ENCODE results near the gene PXDN. TPM values are rescaled to one million over a fixed set of nuclear protein-coding genes. Genes with fewer than 3 reads are reported as not detected.

Gene PXDN
- total and polyA plus RNA-seq, 2 donors (not counting 1 experiment from before 2014, with no cell fraction given): 0.21 to 1.4 TPM

DNA sequence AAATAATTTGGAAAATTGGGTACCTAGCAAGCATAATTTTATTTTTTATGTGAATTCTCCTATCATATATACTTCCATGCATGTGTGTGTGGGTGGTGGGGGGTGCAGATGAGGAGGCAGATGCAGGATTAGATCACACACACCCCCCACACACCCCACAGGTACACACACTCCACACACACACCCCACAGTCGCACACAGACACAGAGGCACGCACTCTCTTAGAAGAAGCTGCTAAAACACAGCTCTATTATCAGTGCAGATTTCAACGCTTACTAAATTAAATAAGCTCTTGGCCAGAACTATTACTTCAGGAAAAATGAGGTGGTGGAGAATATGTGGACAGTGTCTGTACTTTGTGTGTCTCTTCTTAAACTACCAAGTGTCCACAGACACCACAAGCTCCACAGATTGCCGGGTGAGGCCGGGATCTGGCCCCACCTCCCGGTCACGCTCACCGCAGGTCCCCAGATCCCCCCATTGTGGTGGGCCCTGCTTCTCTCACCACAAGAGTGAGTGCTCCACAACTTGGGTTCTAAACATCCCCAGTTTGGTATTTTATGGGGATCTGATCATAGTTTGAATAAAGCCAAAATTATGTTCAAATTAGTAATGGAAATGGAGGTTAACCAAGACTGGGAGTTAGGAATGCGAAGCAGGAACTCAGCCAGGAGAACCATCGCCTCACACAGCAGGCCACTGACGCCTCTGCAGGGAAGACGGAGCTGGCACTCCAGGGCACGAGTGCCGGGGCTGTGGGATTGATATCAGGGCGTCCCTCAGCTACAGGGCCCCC, 102.1 kb downstream of the PXDN start:
- TF ChIP-seq EZH2 (IDR thresholded peaks at IDR 0.05; ENCODE audit: borderline replicate concordance, insufficient read depth, low read depth, low read length, poor library complexity, severe bottlenecking): no peak
- TF ChIP-seq, protein P1, sequence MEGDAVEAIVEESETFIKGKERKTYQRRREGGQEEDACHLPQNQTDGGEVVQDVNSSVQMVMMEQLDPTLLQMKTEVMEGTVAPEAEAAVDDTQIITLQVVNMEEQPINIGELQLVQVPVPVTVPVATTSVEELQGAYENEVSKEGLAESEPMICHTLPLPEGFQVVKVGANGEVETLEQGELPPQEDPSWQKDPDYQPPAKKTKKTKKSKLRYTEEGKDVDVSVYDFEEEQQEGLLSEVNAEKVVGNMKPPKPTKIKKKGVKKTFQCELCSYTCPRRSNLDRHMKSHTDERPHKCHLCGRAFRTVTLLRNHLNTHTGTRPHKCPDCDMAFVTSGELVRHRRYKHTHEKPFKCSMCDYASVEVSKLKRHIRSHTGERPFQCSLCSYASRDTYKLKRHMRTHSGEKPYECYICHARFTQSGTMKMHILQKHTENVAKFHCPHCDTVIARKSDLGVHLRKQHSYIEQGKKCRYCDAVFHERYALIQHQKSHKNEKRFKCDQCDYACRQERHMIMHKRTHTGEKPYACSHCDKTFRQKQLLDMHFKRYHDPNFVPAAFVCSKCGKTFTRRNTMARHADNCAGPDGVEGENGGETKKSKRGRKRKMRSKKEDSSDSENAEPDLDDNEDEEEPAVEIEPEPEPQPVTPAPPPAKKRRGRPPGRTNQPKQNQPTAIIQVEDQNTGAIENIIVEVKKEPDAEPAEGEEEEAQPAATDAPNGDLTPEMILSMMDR (IDR thresholded peaks at IDR 0.05): no peak
- H3K4me1 Mint-ChIP-seq: no peaks in the 10 kb centered on the region
- H3K4me1 ChIP-seq (ENCODE audit: control insufficient read depth in 2 of 2, insufficient read depth in 2 of 2, low read length in 2 of 2): no peaks in the 10 kb centered on the region
- ATAC-seq (ENCODE audit: low read depth): no peak
- no peak overlapping the region for H3K9ac ChIP-seq (ENCODE audit: low read length)
- CTCF ChIA-PET: no interaction called here
- H3K79me2 ChIP-seq (ENCODE audit: control insufficient read depth, insufficient read depth, low read length): no peaks in the 10 kb centered on the region
- no peak overlapping the region for H3K4me3 Mint-ChIP-seq
- no peak overlapping the region for H3K4me2 ChIP-seq (replicated peaks; ENCODE audit: low read depth, low read length, poor library complexity, severe bottlenecking)
- H3K4me3 ChIP-seq (ENCODE audit: control extremely low read depth in 1 of 5, extremely low read depth in 1 of 5, insufficient read depth in 1 of 5, low read depth in 2 of 5, low read length in 4 of 5): no peak overlapping the region
- WGBS (ENCODE audit: insufficient coverage): 99% methylated on average over 11 of the region's 15 CpGs
- H3K27me3 ChIP-seq (replicated peaks in 1 of 4; ENCODE audit: control extremely low read depth in 1 of 4, control insufficient read depth in 3 of 4, insufficient read depth in 4 of 4, low read length in 3 of 4): no peaks in the 10 kb centered on the region
- H3K27ac Mint-ChIP-seq: no peak overlapping the region
- no peaks in the 10 kb centered on the region for H3K27me3 Mint-ChIP-seq
- no peaks in the 10 kb centered on the region for H3K9me3 ChIP-seq (ENCODE audit: control extremely low read depth in 1 of 3, control insufficient read depth in 2 of 3, insufficient read depth in 1 of 3, low read length in 2 of 3)
- H2AFZ ChIP-seq (ENCODE audit: insufficient read depth, low read depth, low read length, poor library complexity, severe bottlenecking): no peak overlapping the region
- DNase-seq: no peak
- intact Hi-C loops (cut with micrococcal nuclease): no loop called here
- H3K27ac ChIP-seq (ENCODE audit: low read length in 2 of 2): no peak overlapping the region
- H4K20me1 ChIP-seq (ENCODE audit: control insufficient read depth, insufficient read depth, low read length, poor library complexity, severe bottlenecking): no peaks in the 10 kb centered on the region
- POLR2A ChIA-PET: no interaction called here
- H3K36me3 ChIP-seq (replicated peaks in 1 of 2; ENCODE audit: control extremely low read depth in 1 of 2, control insufficient read depth in 1 of 2, extremely low read depth in 1 of 2, insufficient read depth in 2 of 2, low read length in 1 of 2): no peaks in the 10 kb centered on the region
- H3K9me3 Mint-ChIP-seq (ENCODE audit: insufficient read depth): no peaks in the 10 kb centered on the region

- no peaks in the 10 kb centered on the region for H3K9me3 Mint-ChIP-seq (ENCODE audit: insufficient read depth)
- POLR2A ChIA-PET: no interaction called here
- no peak overlapping the region for H3K27ac Mint-ChIP-seq
- Histone ChIP-seq H3K4me2 (replicated peaks; ENCODE audit: low read depth, low read length, poor library complexity, severe bottlenecking) (no peak overlapping the region), H2AFZ (ENCODE audit: insufficient read depth, low read depth, low read length, poor library complexity, severe bottlenecking) (no peak overlapping the region), H3K36me3 (replicated peaks in 1 of 2; ENCODE audit: control extremely low read depth in 1 of 2, control insufficient read depth in 1 of 2, extremely low read depth in 1 of 2, insufficient read depth in 2 of 2, low read length in 1 of 2) (no peaks in the 10 kb centered on the region), H3K79me2 (ENCODE audit: control insufficient read depth, insufficient read depth, low read length) (no peaks in the 10 kb centered on the region), H3K4me3 (ENCODE audit: control extremely low read depth in 1 of 5, extremely low read depth in 1 of 5, insufficient read depth in 1 of 5, low read depth in 2 of 5, low read length in 4 of 5) (no peak overlapping the region), H4K20me1 (ENCODE audit: control insufficient read depth, insufficient read depth, low read length, poor library complexity, severe bottlenecking) (no peaks in the 10 kb centered on the region), H3K27ac (ENCODE audit: low read length in 2 of 2) (no peak overlapping the region), H3K27me3 (replicated peaks in 1 of 4; ENCODE audit: control extremely low read depth in 1 of 4, control insufficient read depth in 3 of 4, insufficient read depth in 4 of 4, low read length in 3 of 4) (no peaks in the 10 kb centered on the region), H3K4me1 (ENCODE audit: control insufficient read depth in 2 of 2, insufficient read depth in 2 of 2, low read length in 2 of 2) (no peaks in the 10 kb centered on the region), H3K9ac (ENCODE audit: low read length) (no peak overlapping the region), H3K9me3 (ENCODE audit: control extremely low read depth in 1 of 3, control insufficient read depth in 2 of 3, insufficient read depth in 1 of 3, low read length in 2 of 3) (no peaks in the 10 kb centered on the region)
- intact Hi-C loops (cut with micrococcal nuclease): no loop called here
- CTCF ChIA-PET: no interaction called here
- no peaks in the 10 kb centered on the region for H3K27me3 Mint-ChIP-seq
- no peak for TF ChIP-seq EZH2 (IDR thresholded peaks at IDR 0.05; ENCODE audit: borderline replicate concordance, insufficient read depth, low read depth, low read length, poor library complexity, severe bottlenecking)
- TF ChIP-seq, protein P1 (IDR thresholded peaks at IDR 0.05): no peak
- 100% methylated on average over 2 of the region's 3 CpGs for WGBS (ENCODE audit: insufficient coverage)
- DNase-seq (no peak), ATAC-seq (ENCODE audit: low read depth) (no peak)
- H3K4me3 Mint-ChIP-seq: no peak overlapping the region
- H3K4me1 Mint-ChIP-seq: no peaks in the 10 kb centered on the region
Measured at GRCh38 chr2:1641523-1641922, 102.8 kb downstream of the PXDN start.
